Measurements from ENCODE around the gene ECPAS. TPM values are rescaled to one million over a fixed set of nuclear protein-coding genes. Genes with fewer than 3 reads are reported as not detected.

ECPAS gene
- polyA plus RNA-seq, 1 experiment = 54.3 TPM

GRCh38 chr9:111431684-111432083 lies 52.5 kb downstream of the ECPAS start:
- ChIA-PET CTCF (interaction anchor here (1.3 kb wide), 1 partner anchor 20 kb away, joined by 3 read pairs; no protein-coding TSS in a partner anchor), POLR2A (no interaction called here)
- H3K36me3 ChIP-seq (ENCODE audit: control insufficient read depth, insufficient read depth, low read length) = peaks cover 1% of the 10 kb centered on the region; the same call in 1 of the 2 replicates
- H3K27me3 ChIP-seq (ENCODE audit: control insufficient read depth, insufficient read depth, low read length) = no peaks in the 10 kb centered on the region
- no peak for TF ChIP-seq CTCF (IDR thresholded peaks at IDR 0.05; ENCODE audit: insufficient read depth, low read depth, low read length)
- DNase-seq (ENCODE audit: low read depth) = no peak
- H3K4me3 ChIP-seq (ENCODE audit: low read depth, low read length) = no peak overlapping the region

- DNase-seq (ENCODE audit: low read depth) = no peak
- no peak overlapping the region for H3K4me3 ChIP-seq (ENCODE audit: low read depth, low read length)
- ChIA-PET POLR2A (no interaction called here), CTCF (interaction anchor here (0.6 kb wide), 1 partner anchor 17 kb away, joined by 3 read pairs; no protein-coding TSS in a partner anchor)
- 0 out of 2 replicates have a peak, but pooled peaks cover 1% of the 10 kb centered on the region for H3K36me3 ChIP-seq (ENCODE audit: control insufficient read depth, insufficient read depth, low read length)
- TF ChIP-seq CTCF (IDR thresholded peaks at IDR 0.05; ENCODE audit: insufficient read depth, low read depth, low read length) = no peak
- no peaks in the 10 kb centered on the region for H3K27me3 ChIP-seq (ENCODE audit: control insufficient read depth, insufficient read depth, low read length)
Measured at GRCh38 chr9:111429175-111429574, 55.0 kb downstream of the ECPAS start.

- Histone ChIP-seq H3K4me3 (ENCODE audit: low read depth, low read length) (no peak overlapping the region), H3K27me3 (ENCODE audit: control insufficient read depth, insufficient read depth, low read length) (no peaks in the 10 kb centered on the region), H3K36me3 (ENCODE audit: control insufficient read depth, insufficient read depth, low read length) (peaks cover 2% of the 10 kb centered on the region; the same call in 1 of the 2 replicates)
- no peak for TF ChIP-seq CTCF (IDR thresholded peaks at IDR 0.05; ENCODE audit: insufficient read depth, low read depth, low read length)
- DNase-seq (ENCODE audit: low read depth) = no peak
- POLR2A ChIA-PET = no interaction called here
- CTCF ChIA-PET = no interaction called here
Measured at GRCh38 chr9:111427186-111427585, 57.0 kb downstream of the ECPAS start.

- DNase-seq (ENCODE audit: low read depth) = no peak
- ChIA-PET POLR2A (no interaction called here), CTCF (interaction anchor here (1.2 kb wide), 1 partner anchor 28 kb away, joined by 3 read pairs; no protein-coding TSS in a partner anchor)
- Histone ChIP-seq H3K27me3 (ENCODE audit: control insufficient read depth, insufficient read depth, low read length) (no peaks in the 10 kb centered on the region), H3K4me3 (ENCODE audit: low read depth, low read length) (no peak overlapping the region), H3K36me3 (ENCODE audit: control insufficient read depth, insufficient read depth, low read length) (peaks cover 4% of the 10 kb centered on the region; the same call in 1 of the 2 replicates)
- no peak for TF ChIP-seq CTCF (IDR thresholded peaks at IDR 0.05; ENCODE audit: insufficient read depth, low read depth, low read length)
Measured at GRCh38 chr9:111423389-111423788, 60.8 kb downstream of the ECPAS start.

GRCh38 chr9:111414406-111414805 lies 69.8 kb downstream of the ECPAS start:
- Histone ChIP-seq H3K27me3 (ENCODE audit: control insufficient read depth, insufficient read depth, low read length) (no peaks in the 10 kb centered on the region), H3K36me3 (ENCODE audit: control insufficient read depth, insufficient read depth, low read length) (peaks cover 18% of the 10 kb centered on the region), H3K4me3 (ENCODE audit: low read depth, low read length) (no peak overlapping the region)
- ChIA-PET CTCF (interaction anchor here (0.6 kb wide), 1 partner anchor 27 kb away, joined by 4 read pairs; no protein-coding TSS in a partner anchor), POLR2A (no interaction called here)
- no peak for TF ChIP-seq CTCF (IDR thresholded peaks at IDR 0.05; ENCODE audit: insufficient read depth, low read depth, low read length)
- DNase-seq (ENCODE audit: low read depth) = no peak
